Breast epithelium (tissue), 4 donors: Measurements from ENCODE around the gene DPEP3. TPM values are rescaled to one million over a fixed set of nuclear protein-coding genes. Genes with fewer than 3 reads are reported as not detected.
"Not testable (repeated sequence)": the region's sequence is repeated elsewhere in the genome, so short reads cannot be mapped to it uniquely, and the experiment has no call there.

ENCODE experiments used
- DNase-seq, 2 donors: peaks; one replicate each; pipeline ENCODE4 v3.0.0-alpha.2; 2019; ENCODE audit warnings: low spot score in 2 of 2
- H3K27ac ChIP-seq, 2 donors: fragments of 200-600 bp; sonication (generic) in 1 of 2; one replicate each; pipeline ENCODE4 v1.5.1; 2016 to 2019; ENCODE audit warnings: mild to moderate bottlenecking in 1 of 2
- H3K27me3 ChIP-seq, 2 donors: fragments of 200-600 bp; sonication (generic) in 1 of 2; one replicate each; pipeline versions ENCODE4 v1.5.1 to v1.6.0; 2017 to 2019; ENCODE audit warnings: control low read depth in 1 of 2, mild to moderate bottlenecking in 1 of 2
- H3K36me3 ChIP-seq: fragments of 200-600 bp; one replicate; pipeline ENCODE4 v1.5.1; 2019
- H3K4me1 ChIP-seq, 2 donors: fragments of 200-600 bp; sonication (generic); one replicate each; pipeline ENCODE4 v1.5.1; 2016 to 2019; ENCODE audit warnings: control low read depth in 1 of 2
- H3K4me3 ChIP-seq, 3 donors: fragments of 200-600 bp; sonication (generic); 1 replicate in 2 of 3; 2 replicates in 1 of 3; pipeline ENCODE4 v1.5.1; 2016 to 2019; ENCODE audit warnings: mild to moderate bottlenecking in 3 of 3, moderate library complexity in 2 of 3
- H3K9me3 ChIP-seq, 2 donors: fragments of 200-600 bp; sonication (generic) in 1 of 2; one replicate each; pipeline ENCODE4 v1.5.1; 2016 to 2019; ENCODE audit warnings: control low read depth in 1 of 2
- POLR2A ChIP-seq: fragments of 450-650 bp; IDR thresholded peaks from one replicate; pipeline ENCODE4 v1.6.1; 2016; ENCODE audit warnings: antibody characterized with exemption, mild to moderate bottlenecking, moderate library complexity
- POLR2AphosphoS5 ChIP-seq, 3 donors: sonication (generic); formaldehyde crosslinking; IDR thresholded peaks; one replicate each; pipeline ENCODE4 v1.6.1; 2017; ENCODE audit warnings: antibody characterized with exemption in 3 of 3
- intact Hi-C: fragments of 100-400 bp; cut with DNase I; formaldehyde crosslinking; loops from one replicate; pipeline ENCODE4 v1.15.1; 2023; ENCODE audit warnings: low total_unique reads
- total RNA-seq, 3 donors: library from RNA; depleted of rRNA; stranded (reverse); fragments of >200 nt; gene quantifications; one replicate each; pipeline ENCODE4 v1.1.0, GENCODE V29; 2016
- TF ChIP-seq, protein P1 (sequence below), 3 donors: fragments of 450-650 bp; IDR thresholded peaks; one replicate each; pipeline ENCODE4 v1.5.1; 2016 to 2017; ENCODE audit warnings: antibody characterized with exemption in 3 of 3, mild to moderate bottlenecking in 3 of 3, moderate library complexity in 3 of 3

DPEP3 gene
- total RNA-seq, 3 donors from 2014 or later, result 0.29 TPM; not detected in 2

DNA sequence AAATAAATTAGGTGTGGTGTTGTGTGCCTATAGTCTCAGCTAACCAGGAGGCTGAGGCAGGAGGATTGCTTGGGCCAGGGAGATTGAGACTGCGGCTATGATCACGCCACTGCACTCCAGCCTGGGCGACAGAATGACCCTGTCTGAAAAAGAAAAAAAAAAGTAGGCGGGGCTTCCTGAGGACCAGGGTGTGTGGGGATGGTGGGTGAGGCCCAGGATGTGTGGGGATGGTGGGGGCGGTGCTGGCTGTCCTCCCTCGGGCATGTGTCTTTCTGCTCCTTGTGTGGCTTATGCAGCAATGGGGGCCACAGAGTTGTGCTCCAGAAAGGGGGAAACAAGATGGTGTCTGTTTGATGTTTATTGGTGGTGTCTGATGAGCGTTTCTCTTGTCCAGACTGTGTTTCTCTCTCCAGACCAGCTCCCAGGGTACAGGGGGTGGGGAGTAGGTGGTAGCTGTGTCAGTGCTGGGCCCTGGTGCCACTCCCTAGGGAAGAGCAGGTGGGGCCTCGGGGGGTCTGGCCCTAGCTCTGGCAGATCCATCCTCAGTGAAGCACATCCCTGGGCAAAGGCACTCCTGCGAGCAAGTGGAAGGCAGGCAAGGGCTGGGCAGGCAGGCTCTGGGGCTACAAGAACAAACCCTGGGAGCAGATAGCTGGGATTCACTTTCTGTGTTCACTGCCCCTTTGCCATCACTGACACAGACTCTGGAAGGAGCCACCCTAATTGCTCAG lies 38.7 kb downstream of the DPEP3 start:
- Histone ChIP-seq H3K27me3 (no peaks in the 10 kb centered on the region), H3K36me3 (no peaks in the 10 kb centered on the region), H3K9me3 (no peaks in the 10 kb centered on the region), H3K27ac (peak overlapping the region in 1 of 2 donors; percentile 38), H3K4me1 (peaks cover 8% of the 10 kb centered on the region in 2 donors), H3K4me3 (no peak overlapping the region)
- no peak for DNase-seq
- intact Hi-C loops, result no loop called here
- TF ChIP-seq, protein P1, sequence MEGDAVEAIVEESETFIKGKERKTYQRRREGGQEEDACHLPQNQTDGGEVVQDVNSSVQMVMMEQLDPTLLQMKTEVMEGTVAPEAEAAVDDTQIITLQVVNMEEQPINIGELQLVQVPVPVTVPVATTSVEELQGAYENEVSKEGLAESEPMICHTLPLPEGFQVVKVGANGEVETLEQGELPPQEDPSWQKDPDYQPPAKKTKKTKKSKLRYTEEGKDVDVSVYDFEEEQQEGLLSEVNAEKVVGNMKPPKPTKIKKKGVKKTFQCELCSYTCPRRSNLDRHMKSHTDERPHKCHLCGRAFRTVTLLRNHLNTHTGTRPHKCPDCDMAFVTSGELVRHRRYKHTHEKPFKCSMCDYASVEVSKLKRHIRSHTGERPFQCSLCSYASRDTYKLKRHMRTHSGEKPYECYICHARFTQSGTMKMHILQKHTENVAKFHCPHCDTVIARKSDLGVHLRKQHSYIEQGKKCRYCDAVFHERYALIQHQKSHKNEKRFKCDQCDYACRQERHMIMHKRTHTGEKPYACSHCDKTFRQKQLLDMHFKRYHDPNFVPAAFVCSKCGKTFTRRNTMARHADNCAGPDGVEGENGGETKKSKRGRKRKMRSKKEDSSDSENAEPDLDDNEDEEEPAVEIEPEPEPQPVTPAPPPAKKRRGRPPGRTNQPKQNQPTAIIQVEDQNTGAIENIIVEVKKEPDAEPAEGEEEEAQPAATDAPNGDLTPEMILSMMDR (IDR thresholded peaks at IDR 0.05), result no peak
- TF ChIP-seq POLR2A, result no peak
- no peak for TF ChIP-seq POLR2AphosphoS5 (IDR thresholded peaks at IDR 0.05)

DNA sequence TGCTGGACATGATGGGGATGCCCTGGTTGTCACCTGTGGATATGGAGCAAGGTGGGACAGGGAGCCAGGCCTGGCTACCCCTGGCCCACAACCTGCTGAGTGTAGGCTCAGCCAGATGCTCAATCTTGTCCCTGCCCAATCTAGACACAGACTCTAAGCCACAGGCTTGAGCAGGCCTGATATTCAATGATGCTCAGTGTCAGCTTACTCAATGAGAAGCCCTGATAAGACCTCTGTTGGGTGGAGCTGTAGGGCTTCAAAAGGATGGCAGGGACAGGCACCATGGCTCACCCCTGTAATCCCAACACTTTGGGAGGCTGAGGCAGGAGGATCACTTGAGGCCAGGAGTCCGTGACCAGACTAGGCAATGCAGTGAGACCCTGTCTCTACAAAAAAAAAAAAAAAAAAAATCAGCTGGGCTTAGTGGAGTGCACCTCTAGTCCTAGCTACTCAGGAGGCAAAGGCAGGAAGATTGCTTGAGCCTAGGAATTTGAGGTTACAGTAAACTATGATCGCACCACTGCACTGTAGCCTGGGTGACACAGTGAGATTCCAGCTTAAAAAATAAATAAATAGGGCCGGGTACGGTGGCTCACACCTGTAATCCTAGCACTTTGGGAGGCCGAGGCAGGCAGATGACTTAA lies 39.7 kb downstream of the DPEP3 start:
- Histone ChIP-seq H3K36me3 (no peaks in the 10 kb centered on the region), H3K27ac (peak overlapping the region in 1 of 2 donors; percentile 65)

DNA sequence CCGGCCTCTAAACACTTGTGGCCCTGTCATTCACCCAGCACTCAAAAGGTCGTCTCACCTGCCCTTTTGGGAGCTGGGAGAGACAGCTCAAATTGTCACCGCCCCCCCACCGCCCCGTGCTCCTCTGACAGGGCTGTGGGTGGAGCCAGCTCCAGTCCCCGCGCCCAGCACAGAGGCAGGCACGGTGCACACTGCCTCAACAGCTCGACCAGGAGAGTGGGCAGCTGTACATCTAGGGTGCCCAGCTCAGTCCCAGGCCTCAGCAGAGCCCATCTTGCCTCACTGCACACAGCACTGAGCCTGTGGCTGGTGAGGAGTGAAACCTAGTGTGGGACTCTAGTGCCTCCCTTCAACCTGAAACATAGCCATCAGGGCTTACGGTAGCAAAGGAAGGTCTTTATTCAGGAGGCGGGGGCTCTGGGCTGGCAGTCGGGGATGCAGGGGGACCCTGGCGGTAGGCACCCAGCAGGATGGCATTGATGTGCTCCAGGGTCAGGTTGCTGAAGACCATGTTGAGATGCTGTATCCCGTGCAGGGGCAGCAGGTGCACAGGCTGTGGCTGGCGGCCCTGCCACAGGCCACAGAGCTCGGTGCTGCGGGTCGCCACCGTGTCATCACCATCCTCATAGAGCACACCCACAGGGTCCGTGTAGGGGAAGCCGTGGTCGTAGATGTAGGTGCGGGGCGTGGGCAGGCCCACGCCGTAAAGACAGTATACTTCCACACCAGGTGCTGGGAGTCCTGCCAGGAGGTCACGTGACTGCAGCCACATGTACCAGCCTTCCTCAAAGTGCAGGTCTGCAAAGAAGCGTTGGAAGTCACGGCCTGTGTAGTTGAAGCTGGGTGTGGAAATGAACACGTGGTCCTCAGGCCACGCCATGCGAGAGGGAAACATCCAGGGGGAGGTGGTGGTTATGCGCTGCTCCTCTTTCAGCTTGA lies 40.5 kb downstream of the DPEP3 start:
- TF ChIP-seq, protein P1 (IDR thresholded peaks at IDR 0.05), result no peak
- TF ChIP-seq POLR2AphosphoS5 (IDR thresholded peaks at IDR 0.05) (no peak), POLR2A (no peak)
- no peak for DNase-seq
- Histone ChIP-seq H3K4me1 (peaks cover 12 to 13% of the 10 kb centered on the region in 2 donors), H3K36me3 (no peaks in the 10 kb centered on the region), H3K4me3 (no peak overlapping the region), H3K27ac (peak overlapping the region in 1 of 2 donors; percentile 65), H3K9me3 (no peaks in the 10 kb centered on the region), H3K27me3 (no peaks in the 10 kb centered on the region)
- intact Hi-C loops, result no loop called here

More for the DNA sequence above, 39.7 kb downstream of the DPEP3 start:
- no peak for DNase-seq
- H3K27me3 ChIP-seq, result no peaks in the 10 kb centered on the region
- peaks cover 8% of the 10 kb centered on the region in 2 donors for H3K4me1 ChIP-seq
- no peak overlapping the region for H3K4me3 ChIP-seq
- TF ChIP-seq POLR2AphosphoS5 (IDR thresholded peaks at IDR 0.05) (no peak), POLR2A (no peak)
- TF ChIP-seq, protein P1 (IDR thresholded peaks at IDR 0.05), result no peak
- intact Hi-C loops, result no loop called here
- no peaks in the 10 kb centered on the region for H3K9me3 ChIP-seq

DNA sequence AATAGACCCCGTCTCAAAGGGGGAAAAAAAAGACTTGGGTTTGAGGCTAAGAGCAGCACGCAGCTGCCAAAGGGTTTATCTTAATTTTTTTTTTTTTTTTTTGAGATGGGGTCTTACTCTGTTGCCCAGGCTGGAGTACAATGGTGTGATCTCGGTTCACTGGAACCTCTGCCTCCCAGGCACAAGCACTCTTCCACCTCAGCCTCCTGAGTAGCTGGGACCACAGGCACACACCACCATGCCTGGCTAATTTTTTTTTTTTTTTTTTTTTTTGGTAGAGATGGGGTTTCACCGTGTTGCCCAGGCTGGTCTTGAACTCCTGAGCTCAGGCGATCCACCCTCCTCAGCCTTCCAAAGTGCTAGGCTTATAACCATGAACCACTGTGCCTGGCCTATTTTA lies 42.6 kb downstream of the DPEP3 start:
- H3K4me1 ChIP-seq, result peaks cover 9 to 12% of the 10 kb centered on the region in 2 donors
- DNase-seq, H3K27me3 ChIP-seq, H3K9me3 ChIP-seq, H3K36me3 ChIP-seq, H3K27ac ChIP-seq, intact Hi-C loops, H3K4me3 ChIP-seq: not testable (repeated sequence)

DNA sequence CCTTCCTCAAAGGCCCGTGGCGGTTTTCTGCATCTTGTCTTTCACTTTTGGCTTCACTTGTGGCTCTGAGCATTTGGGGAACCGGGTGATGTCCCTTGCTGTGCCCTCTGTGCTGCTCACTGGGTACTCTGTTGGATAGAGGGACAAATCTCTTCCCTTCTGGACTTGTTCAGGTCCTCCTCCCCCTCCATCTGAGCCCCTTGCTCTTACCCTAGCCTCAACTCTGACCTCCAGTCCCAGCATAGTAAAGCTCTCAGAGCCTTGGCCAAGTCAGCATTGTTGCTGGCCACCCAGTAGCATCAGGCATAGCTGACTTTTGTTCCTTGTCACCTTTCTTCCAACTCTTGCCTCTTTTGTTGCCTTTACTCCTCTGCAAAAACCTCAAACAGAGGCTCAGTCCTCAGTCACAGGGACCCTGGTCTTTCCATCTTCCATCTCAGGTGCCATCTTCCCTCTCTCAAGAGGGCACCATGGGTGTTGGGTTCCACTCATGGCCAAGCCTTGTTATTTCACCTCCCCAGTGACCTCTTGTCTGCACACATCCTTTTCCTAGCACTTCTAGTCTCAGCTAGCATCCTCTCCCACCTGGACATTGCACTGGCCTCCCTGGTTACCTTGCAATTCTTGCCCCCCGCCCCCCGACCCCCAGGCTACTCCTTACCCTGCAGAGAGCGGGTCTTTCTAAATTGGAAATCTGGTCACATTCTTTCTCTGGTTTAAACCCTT lies 43.3 kb downstream of the DPEP3 start:
- DNase-seq, result peak in 1 of 2 donors; percentile 56

More for the DNA sequence above, 43.3 kb downstream of the DPEP3 start:
- H3K27me3 ChIP-seq, result no peaks in the 10 kb centered on the region
- no peaks in the 10 kb centered on the region for H3K9me3 ChIP-seq
- H3K27ac ChIP-seq, result peak overlapping the region; percentile 89 to 98
- TF ChIP-seq, protein P1 (IDR thresholded peaks at IDR 0.05), result no peak
- TF ChIP-seq POLR2AphosphoS5 (IDR thresholded peaks at IDR 0.05), result peak in 1 of 3 donors; percentile 46
- TF ChIP-seq POLR2A, result no peak
- H3K4me3 ChIP-seq, result peak overlapping the region; percentile 84 to 89 (median 86)
- peaks cover 9 to 12% of the 10 kb centered on the region in 2 donors for H3K4me1 ChIP-seq
- no peaks in the 10 kb centered on the region for H3K36me3 ChIP-seq
- intact Hi-C loops, result no loop called here
